ENCODE results near the gene PPARD. TPM values are rescaled to one million over a fixed set of nuclear protein-coding genes. Genes with fewer than 3 reads are reported as not detected.

Gene PPARD
- total and polyA plus RNA-seq, 2 of the 13 experiments (the other 11 are each of a cell fraction or from before 2014, with no cell fraction given) = 6.1 to 13.3 TPM

DNA sequence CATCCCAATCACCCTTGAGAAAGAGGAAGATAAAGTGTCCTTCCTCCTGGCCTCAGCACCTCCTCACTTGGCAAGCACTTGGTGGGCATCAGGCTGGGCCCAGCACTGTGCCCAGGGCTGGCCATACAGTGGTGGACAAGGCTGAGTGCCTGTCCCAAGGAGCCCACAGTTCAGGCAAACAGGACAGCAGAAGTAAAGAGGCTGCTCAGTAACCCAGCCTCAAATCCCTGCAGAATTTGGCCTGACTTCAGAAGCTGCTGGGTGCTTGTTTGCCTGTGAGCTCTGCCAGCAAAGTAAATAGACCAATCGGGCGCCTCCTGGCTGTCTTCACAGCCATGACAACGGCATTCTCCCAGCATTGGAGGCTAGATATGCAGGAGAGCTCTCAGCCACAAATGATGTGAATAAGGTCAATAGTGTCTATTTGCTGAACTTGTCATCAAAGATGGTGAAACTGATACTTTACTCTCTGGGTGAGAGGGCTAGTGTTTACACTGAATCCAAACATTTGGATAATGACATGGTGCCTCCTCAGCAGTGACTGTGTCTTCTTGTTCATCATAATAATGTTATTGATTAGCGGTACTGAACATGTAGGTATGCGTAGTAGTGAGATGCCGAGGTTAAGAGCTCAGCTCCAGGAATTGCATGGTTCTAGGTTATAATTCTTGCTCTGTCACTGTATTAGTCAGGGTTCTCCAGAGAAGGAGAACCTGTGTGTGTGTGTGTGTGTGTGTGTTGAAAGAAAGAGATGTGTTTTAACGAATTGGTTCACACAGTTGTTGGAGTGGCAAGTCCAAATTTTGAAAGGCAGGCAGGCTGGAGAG is 72.9 kb downstream of the PPARD start (continued):
- TF ChIP-seq, protein P1, sequence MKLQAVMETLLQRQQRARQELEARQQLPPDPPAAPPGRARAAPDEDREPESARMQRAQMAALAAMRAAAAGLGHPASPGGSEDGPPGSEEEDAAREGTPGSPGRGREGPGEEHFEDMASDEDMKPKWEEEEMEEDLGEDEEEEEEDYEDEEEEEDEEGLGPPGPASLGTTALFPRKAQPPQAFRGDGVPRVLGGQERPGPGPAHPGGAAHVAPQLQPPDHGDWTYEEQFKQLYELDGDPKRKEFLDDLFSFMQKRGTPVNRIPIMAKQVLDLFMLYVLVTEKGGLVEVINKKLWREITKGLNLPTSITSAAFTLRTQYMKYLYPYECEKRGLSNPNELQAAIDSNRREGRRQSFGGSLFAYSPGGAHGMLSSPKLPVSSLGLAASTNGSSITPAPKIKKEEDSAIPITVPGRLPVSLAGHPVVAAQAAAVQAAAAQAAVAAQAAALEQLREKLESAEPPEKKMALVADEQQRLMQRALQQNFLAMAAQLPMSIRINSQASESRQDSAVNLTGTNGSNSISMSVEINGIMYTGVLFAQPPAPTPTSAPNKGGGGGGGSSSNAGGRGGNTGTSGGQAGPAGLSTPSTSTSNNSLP (IDR thresholded peaks at IDR 0.05; ENCODE audit: low read depth, low read length) = peak; percentile 99
- peak; percentile 90 for TF ChIP-seq TOPORS (CRISPR knock-in tag; IDR thresholded peaks at IDR 0.05)
- no peak for TF ChIP-seq TCF12 (IDR thresholded peaks at IDR 0.05)
- TF ChIP-seq TCF12 (CRISPR knock-in tag; IDR thresholded peaks at IDR 0.05) = peak; percentile 87
- TF ChIP-seq SMAD1 (CRISPR knock-in tag; IDR thresholded peaks at IDR 0.05; ENCODE audit: borderline replicate concordance, low read depth) = peak; percentile 13; the same call in 1 of the 2 replicates
- 0 out of 2 replicates have a peak, but pooled peaks have one; percentile 28 for TF ChIP-seq ZNF670 (CRISPR knock-in tag; IDR thresholded peaks at IDR 0.05; ENCODE audit: borderline replicate concordance)
- TF ChIP-seq, protein P2, sequence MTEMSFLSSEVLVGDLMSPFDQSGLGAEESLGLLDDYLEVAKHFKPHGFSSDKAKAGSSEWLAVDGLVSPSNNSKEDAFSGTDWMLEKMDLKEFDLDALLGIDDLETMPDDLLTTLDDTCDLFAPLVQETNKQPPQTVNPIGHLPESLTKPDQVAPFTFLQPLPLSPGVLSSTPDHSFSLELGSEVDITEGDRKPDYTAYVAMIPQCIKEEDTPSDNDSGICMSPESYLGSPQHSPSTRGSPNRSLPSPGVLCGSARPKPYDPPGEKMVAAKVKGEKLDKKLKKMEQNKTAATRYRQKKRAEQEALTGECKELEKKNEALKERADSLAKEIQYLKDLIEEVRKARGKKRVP (CRISPR knock-in tag; IDR thresholded peaks at IDR 0.05) = peak in 1 of 2 experiments; percentile 86; a peak in 2 of 4 replicates
- TF ChIP-seq, protein P3, sequence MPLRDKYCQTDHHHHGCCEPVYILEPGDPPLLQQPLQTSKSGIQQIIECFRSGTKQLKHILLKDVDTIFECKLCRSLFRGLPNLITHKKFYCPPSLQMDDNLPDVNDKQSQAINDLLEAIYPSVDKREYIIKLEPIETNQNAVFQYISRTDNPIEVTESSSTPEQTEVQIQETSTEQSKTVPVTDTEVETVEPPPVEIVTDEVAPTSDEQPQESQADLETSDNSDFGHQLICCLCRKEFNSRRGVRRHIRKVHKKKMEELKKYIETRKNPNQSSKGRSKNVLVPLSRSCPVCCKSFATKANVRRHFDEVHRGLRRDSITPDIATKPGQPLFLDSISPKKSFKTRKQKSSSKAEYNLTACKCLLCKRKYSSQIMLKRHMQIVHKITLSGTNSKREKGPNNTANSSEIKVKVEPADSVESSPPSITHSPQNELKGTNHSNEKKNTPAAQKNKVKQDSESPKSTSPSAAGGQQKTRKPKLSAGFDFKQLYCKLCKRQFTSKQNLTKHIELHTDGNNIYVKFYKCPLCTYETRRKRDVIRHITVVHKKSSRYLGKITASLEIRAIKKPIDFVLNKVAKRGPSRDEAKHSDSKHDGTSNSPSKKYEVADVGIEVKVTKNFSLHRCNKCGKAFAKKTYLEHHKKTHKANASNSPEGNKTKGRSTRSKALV (CRISPR knock-in tag; IDR thresholded peaks at IDR 0.05) = peak; percentile 47; the same call in 1 of the 2 replicates
- TF ChIP-seq, protein P4, sequence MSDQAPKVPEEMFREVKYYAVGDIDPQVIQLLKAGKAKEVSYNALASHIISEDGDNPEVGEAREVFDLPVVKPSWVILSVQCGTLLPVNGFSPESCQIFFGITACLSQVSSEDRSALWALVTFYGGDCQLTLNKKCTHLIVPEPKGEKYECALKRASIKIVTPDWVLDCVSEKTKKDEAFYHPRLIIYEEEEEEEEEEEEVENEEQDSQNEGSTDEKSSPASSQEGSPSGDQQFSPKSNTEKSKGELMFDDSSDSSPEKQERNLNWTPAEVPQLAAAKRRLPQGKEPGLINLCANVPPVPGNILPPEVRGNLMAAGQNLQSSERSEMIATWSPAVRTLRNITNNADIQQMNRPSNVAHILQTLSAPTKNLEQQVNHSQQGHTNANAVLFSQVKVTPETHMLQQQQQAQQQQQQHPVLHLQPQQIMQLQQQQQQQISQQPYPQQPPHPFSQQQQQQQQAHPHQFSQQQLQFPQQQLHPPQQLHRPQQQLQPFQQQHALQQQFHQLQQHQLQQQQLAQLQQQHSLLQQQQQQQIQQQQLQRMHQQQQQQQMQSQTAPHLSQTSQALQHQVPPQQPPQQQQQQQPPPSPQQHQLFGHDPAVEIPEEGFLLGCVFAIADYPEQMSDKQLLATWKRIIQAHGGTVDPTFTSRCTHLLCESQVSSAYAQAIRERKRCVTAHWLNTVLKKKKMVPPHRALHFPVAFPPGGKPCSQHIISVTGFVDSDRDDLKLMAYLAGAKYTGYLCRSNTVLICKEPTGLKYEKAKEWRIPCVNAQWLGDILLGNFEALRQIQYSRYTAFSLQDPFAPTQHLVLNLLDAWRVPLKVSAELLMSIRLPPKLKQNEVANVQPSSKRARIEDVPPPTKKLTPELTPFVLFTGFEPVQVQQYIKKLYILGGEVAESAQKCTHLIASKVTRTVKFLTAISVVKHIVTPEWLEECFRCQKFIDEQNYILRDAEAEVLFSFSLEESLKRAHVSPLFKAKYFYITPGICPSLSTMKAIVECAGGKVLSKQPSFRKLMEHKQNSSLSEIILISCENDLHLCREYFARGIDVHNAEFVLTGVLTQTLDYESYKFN (CRISPR knock-in tag; conservative IDR thresholded peaks at IDR 0.05) = peak; percentile 97
- TF ChIP-seq ZNF326 (CRISPR knock-in tag; IDR thresholded peaks at IDR 0.05; ENCODE audit: borderline replicate concordance) = no peak
- peak; percentile 78; the same call in 1 of the 2 replicates for TF ChIP-seq ETV5 (CRISPR knock-in tag; IDR thresholded peaks at IDR 0.05; ENCODE audit: borderline replicate concordance)
- peak; percentile 82 for TF ChIP-seq SOX13 (IDR thresholded peaks at IDR 0.05)
- peak in 1 of 2 experiments; percentile 96; a peak in 2 of 4 replicates for TF ChIP-seq SOX13 (CRISPR knock-in tag; conservative IDR thresholded peaks at IDR 0.05 in 1 of 2, IDR thresholded peaks at IDR 0.05 in 1 of 2)
- TF ChIP-seq, protein P5, sequence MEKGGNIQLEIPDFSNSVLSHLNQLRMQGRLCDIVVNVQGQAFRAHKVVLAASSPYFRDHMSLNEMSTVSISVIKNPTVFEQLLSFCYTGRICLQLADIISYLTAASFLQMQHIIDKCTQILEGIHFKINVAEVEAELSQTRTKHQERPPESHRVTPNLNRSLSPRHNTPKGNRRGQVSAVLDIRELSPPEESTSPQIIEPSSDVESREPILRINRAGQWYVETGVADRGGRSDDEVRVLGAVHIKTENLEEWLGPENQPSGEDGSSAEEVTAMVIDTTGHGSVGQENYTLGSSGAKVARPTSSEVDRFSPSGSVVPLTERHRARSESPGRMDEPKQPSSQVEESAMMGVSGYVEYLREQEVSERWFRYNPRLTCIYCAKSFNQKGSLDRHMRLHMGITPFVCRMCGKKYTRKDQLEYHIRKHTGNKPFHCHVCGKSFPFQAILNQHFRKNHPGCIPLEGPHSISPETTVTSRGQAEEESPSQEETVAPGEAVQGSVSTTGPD (CRISPR knock-in tag; IDR thresholded peaks at IDR 0.05) = peak; percentile 74
- peak; percentile 99 for TF ChIP-seq TARDBP (CRISPR knock-in tag; IDR thresholded peaks at IDR 0.05)
- TF ChIP-seq NR2F2 (IDR thresholded peaks at IDR 0.05; ENCODE audit: borderline replicate concordance, low read depth) = peak; percentile 98
- no peak; the same call in 1 of the 2 replicates for TF ChIP-seq ZNF333 (CRISPR knock-in tag; IDR thresholded peaks at IDR 0.05; ENCODE audit: borderline replicate concordance)
- TF ChIP-seq ZNF678 (CRISPR knock-in tag; IDR thresholded peaks at IDR 0.05) = no peak; the same call in 1 of the 2 replicates
- TF ChIP-seq RFXANK (CRISPR knock-in tag; IDR thresholded peaks at IDR 0.05) = peak; percentile 80; the same call in 1 of the 2 replicates

All from HepG2 (cell line).